Measurements from ENCODE around the gene OR2L13.

- TF ChIP-seq CTCF (IDR thresholded peaks at IDR 0.05): no peak
- no peak for TF ChIP-seq EP300 (IDR thresholded peaks at IDR 0.05)
These were observed 45.9 kb downstream of the OR2L13 start for GRCh38 chr1:248140846-248141245.

All from upper lobe of left lung (tissue), 4 donors.